NCI-H2029 treated with DMSO at 0.1 percent for 48 hours (cell line): Measurements from ENCODE around the gene ABR.
"Not testable (repeated sequence)": the region's sequence is repeated elsewhere in the genome, so short reads cannot be mapped to it uniquely, and the experiment has no call there.

ENCODE experiments used
- DNase-seq: peaks from one replicate; lab custom pipeline; 2025; lab: John Stamatoyannopoulos, UW

The ABR gene

GRCh38 chr17:1173432-1174262, 6.1 kb downstream of the ABR start:
- DNase-seq, result no peak

GRCh38 chr17:1171953-1172352, 7.8 kb downstream of the ABR start:
- DNase-seq, result no peak

DNA sequence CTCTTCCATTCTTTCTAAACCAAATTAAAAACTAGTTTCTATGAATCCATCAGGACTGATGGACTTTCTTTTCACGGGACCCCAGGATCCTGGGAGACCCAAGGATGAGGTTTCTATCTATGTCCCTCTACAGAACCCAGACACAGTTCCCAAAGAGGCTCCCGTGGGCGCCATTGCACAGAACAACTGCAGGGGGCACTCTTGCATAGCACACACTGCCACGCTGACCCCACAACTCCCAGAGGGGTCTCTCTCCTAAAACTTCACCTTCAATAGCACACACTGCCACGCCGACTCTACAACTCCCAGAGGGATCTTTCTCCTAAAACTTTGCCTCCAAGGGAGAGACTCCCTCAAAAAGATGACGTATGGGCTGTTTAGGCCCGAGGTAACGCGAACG, 9.0 kb downstream of the ABR start:
- DNase-seq, result no peak

DNA sequence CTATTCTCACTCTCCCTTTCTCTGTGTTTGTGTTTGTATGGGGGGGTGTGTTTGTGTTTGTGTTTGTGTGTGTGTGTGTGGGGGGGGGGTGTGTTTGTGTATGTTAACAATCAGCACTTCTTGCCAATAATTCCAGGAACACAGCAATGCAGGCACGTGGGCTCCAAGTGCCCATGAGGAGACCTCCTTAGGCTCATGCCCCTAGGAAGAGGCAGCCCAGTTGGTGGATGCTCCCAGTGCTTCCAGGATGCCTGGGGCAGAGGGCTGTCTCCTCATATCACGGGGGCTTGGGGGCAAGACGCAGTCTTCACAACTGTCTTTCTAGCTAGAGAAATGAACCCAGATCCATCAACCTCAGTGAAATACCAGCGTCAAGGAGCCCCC, 9.9 kb downstream of the ABR start:
- no peak for DNase-seq

DNA sequence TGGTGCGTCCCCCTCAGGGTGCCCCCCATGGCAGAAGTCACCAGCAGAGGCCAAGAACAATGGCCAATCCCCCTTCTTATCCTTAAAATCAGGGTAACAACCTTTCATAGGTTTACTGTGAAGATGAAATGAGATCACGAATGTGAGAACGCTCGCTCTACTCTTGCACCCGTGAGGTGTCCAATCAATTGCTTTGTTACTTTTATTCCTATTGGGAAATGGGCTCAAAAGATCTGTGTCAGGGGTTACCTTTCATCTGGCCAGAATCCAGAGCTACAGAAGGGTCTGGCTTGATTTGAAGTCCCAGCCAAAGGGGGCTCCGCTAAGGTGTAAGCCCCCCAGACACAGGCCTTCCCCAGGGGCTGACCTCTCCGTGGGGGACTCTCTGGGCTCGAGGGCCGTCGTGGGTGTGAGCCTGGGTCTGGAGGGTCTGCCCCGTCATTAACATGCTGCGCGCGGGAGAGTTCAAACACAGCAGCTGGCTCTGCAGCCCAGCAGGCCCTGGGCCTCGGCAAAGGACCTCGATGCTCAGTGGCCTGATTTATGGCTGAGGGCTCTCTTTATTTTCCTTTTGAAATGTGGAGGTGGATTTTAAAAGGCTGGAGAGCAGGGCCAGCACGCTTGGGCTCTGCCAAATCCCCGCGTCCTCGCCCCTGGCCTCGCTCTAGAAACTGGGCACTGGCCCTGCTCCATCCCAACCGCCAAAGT, 10.4 kb downstream of the ABR start:
- DNase-seq, result no peak

DNA sequence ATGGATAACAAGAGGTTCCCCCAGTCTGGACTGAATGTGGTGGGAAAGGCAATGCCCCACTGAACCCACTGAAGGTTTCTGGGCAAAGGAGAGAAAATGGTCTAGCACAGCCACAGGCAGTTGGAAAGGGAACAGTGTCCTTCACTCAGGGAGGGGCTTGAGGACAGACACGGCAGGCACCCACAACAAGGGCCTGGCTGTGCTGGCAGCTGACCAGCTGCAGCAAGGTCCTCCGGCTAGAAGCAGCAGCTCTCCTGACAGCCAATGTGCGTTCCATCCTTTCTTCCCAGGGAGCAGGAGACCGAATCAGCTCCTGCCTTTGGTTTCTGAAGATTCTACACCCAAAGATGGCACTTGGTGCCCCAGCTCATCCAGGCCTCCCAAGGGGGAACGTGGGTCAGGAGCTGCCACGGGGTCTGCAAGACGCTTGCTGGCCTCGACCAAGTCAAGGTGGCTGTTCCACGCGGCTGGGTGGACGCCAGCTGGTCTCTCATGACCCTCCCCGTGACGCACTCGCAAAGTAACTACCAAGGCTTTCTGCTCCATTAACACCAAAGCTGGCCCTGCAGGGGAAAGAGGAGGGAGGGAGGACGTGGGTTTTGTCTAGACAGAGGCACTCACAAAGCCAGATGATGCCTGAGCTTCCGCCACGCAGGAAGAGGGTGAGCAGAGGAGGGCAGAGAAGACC, 11.1 kb downstream of the ABR start:
- no peak for DNase-seq

- no peak for DNase-seq
Observed at GRCh38 chr17:1166276-1166675, 13.5 kb downstream of the ABR start.

DNA sequence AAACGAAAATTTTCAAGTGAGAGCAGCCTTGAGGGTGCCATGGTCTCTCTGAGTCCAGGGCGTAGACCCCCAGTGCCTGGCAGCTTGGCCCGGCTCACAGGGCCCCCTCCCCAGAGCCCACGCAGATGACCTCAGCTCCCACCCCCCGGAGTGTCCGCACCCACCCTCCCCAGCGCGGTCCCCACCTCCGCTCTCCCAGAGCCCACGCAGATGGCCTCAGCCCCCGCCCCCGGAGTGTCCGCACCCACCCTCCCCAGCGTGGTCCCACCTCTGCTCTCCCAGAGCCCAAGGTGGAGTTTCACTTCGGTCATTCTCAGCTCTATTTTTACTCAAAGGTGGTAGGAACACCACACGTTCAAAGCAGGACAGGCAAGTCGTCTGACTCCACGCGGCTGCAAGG, 13.9 kb downstream of the ABR start:
- DNase-seq, result no peak

- DNase-seq, result no peak
Observed at GRCh38 chr17:1164935-1165556, 14.7 kb downstream of the ABR start.

- no peak for DNase-seq
Observed at GRCh38 chr17:1162116-1162855, 17.5 kb downstream of the ABR start.

DNA sequence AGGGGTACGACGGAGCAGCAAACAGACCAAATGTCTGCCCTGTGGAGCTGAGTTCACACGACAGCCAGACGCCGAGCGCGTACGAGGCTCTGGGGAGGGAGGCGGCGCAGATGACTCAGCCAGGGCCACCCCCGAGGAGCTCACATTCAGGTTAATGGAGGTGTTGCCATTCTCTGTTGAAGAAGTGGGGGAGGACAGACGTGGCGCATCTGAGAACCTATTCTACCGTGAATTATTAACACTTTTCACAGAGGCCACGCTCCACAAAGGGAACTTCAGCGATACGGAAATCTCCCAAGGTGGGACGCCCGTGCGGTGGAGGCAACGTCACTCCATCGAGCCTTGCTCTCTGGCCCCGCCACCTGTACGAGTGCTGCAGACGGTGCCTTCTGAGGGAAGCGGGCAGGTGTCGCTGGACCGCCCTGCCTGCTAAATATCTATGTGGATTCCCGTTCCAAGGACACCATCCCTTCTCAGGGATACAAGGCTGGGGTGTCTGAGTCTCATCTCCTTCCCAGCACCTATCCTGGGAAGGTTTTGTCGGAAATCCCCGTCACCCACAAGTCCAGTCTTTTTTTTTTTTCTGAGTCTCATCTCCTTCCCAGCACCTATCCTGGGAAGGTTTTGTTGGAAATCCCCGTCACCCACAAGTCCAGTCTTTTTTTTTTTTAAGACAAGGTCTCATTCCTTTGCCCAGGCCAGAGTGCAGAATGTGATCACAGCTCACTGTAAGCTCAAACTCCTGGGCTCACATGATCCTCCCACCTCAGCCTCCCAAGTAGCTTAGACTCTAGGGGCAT, 19.0 kb downstream of the ABR start:
- DNase-seq, result no peak

GRCh38 chr17:1159431-1160180, 20.2 kb downstream of the ABR start:
- DNase-seq, result no peak

- no peak for DNase-seq
Observed at GRCh38 chr17:1158879-1159278, 20.9 kb downstream of the ABR start.

- no peak for DNase-seq
Observed at GRCh38 chr17:1156864-1157263, 22.9 kb downstream of the ABR start.

GRCh38 chr17:1154704-1155103, 25.1 kb downstream of the ABR start:
- DNase-seq, result no peak

DNA sequence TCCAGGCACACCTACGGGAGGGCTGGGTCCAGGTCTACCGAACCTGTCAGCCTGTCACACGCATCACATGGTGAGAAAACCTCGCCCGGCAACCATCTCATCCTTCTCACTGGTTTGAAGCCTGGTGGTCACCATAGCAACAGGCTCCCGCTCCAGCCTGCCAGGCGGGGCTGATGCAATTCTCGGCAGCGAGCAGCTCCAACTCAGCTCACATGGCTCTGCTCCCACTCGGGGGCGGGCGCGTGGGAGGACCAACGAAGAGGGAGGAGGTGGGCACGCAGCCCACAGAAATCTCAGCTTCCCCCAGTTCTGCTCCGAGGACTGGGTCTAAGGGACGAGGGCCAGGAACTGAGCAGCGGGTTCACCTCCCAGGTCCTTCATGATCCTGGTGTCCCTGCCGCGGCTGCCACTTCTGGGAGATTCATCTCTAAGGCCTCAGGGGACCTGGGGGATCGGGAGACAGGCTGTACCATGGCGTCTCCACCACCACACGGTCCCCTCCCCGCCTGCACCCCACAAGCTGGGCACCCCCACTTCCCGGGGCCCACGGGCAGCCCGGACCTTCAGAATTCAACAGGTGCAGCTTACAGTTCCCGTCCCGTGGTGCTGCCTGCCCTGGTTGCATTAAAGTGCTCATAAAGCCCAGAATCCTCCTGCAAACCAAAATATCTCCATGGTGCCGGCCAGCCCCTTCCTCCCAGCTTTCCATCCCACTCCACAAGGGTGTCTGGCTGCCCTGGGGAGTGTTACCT, 25.8 kb downstream of the ABR start:
- DNase-seq, result no peak

DNA sequence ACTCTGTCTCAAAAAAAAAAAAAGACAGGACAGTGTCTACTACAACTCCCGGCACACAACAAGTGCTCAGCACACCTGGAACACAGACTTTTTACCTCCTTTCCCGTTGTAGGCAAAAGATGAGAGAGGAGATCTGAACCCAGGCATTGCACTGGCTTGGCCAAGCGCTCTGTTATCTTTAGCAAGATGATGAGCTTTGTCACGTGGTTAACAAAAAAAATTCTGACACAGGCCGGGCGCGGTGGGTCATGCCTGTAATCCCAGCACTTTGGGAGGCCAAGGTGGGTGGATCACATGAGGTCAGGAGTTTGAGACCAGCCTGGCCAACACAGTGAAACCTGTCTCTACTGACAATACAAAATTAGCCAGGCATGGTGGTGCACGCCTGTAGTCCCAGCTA, 27.2 kb downstream of the ABR start:
- not testable (repeated sequence) for DNase-seq

DNA sequence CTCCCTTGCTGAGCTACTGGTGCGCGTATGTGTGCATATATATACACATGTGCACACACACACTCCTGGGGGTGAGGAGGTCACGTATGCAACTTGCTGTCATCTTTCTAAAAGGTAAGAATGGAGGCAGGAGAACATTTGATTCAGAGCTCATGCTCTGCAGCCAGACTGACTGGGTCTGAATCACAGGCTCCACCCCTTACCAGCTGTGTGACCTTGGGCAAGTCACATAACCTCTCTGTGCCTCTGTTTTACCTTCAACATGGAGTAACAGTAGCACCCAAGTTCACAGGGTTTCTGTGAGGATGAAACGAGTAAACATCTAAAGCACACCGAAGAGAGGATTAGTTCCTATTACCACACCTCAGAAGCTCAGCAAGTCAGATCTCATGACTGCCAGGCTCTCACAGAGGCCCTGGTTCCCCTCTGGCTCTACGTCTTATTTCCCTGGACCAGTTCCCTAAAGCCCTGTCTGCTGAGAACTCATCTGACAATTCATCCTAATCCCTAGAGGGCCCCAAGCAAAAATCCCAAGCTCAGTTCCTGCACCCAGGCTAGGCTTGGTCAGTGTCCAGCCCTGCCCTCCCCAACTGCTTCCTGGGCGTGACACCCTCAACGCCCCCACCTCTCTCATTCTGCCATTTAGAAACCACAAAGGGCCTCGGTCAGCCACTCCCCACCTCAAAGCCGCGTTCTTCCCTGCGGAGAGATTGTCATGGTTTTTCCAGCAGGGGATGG, 28.7 kb downstream of the ABR start:
- no peak for DNase-seq

DNA sequence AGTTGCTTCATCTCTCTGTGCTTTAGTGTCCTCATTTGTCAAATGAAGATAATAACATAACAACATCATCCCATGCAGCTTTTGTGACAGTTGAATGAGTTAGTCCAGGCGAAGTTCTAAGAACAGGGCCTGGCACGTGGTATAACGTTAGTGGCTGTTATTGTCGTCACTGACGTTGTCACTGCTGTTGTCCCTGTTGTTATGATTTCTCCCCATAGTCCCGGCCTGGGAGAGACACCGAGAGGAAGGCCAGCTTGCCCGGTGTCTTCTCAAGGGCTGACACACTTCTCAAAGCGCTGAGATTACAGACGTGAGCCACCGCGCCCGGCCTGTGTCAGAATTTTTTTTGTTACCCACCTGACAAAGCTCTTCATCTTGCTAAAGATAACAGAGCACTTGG, 29.9 kb downstream of the ABR start:
- DNase-seq, result no peak
